GM18907 (cell line): ENCODE results near the gene P2RY2.

ENCODE experiments used
- ATAC-seq: cut with Tn5 transposase; IDR thresholded peaks from one replicate; pipeline ENCODE4 v1.9.1; 2021; ENCODE audit warnings: mild to moderate bottlenecking, moderate library complexity; ENCODE audit not compliant: unreplicated experiment

Gene P2RY2

GRCh38 chr11:73281796-73282660, 63.9 kb downstream of the P2RY2 start:
- no peak for ATAC-seq

DNA sequence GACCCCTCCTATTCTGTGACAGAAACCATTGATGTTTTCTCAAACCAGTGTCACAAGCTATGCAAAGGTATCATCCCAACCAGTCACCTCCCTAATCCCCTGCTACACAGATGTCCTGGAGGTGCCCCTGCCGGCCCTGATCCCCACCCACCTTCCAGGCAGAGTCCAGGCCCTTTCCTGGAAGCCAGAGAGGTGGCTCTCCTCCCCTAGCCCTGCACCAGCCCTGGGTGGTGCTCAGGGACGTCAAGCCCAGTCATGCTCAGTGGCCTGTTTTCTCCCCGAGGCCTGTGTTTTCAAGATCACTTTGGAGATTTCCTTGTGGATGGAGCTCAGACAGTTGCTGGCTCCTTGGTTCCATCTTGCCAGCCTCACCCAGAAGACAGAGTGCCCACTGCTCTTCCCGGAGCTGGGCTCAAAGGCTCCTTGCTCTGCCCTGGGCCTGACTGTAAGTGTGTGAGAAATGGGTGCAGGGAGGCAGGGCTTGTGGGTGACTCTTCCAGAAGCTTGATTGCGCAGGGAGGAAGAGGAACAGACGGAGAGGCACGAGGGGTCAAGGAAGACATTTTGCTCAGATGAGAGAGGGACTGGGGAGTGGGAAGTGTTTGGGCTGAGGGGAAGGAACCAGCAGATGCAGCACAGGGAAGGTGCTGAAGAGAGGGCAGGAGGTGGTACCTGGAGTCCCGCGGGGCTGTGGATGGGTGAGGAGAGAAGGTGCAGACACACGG, 65.4 kb downstream of the P2RY2 start:
- ATAC-seq, result no peak

DNA sequence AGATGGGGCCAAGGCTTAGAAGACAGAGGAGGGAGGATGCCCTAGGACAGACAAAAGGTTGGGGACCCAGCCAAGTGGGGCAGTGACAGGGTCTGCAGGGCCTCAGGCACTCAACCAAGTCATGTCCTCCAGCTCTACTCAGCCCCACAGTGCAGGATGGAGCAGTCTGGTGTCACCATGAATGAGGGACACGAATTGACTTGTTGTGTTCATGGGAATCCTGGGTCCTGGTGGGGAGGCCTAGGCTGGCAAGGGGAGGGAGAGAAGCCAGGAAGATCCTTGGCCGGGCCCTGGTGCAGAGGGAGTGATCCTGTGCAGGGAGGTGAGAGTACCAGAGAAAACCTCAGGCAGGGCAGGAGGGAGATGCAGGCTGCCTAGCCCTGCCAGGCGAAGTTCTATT, 66.0 kb downstream of the P2RY2 start:
- ATAC-seq, result no peak

DNA sequence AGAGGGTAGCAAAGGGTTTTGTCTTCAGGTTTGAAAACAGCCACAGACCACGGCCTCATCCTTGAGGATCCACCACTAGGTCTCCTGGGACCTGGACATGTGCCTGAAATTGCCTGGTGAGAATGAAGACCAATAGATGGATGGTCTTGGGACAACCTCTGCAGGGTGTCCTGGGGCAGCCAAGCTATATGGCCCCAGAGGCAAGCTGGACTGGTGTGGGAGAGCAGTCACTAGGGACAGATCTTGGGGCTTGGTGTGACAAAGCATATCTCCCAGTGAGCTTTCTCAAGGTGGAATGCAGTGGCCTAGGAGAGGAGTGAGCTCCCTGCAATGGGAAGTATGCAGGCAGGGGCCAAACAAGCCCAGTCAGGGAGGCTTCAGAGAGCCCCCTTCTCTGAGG, 67.6 kb downstream of the P2RY2 start:
- no peak for ATAC-seq
